K562 (cell line): ENCODE results near the gene RBM20. TPM values are rescaled to one million over a fixed set of nuclear protein-coding genes. Genes with fewer than 3 reads are reported as not detected.

Source experiments
- BCL6 ChIP-seq: fragments of 250-450 bp; sonication (Bioruptor Pico); IDR thresholded peaks from 2 replicates; pipeline ENCODE4 v1.4.0; 2020
- BCOR ChIP-seq: fragments of 450-650 bp; IDR thresholded peaks from 2 replicates; pipeline ENCODE4 v1.6.1; 2016
- CHCHD3 ChIP-seq: fragments of 250-450 bp; sonication (Bioruptor Pico); IDR thresholded peaks from 2 replicates; pipeline ENCODE4 v2.1.2; 2022; ENCODE audit warnings: mild to moderate bottlenecking
- CHD2 ChIP-seq: IDR thresholded peaks from 2 replicates; pipeline ENCODE4 v1.6.1; 2011; ENCODE audit warnings: low read depth, low read length
- COPS2 ChIP-seq: fragments of 450-650 bp; conservative IDR thresholded peaks from 2 replicates; pipeline ENCODE4 v1.6.1; 2016; ENCODE audit warnings: mild to moderate bottlenecking, moderate library complexity
- CREM ChIP-seq: IDR thresholded peaks from 2 replicates; pipeline ENCODE4 v1.6.1; 2014; ENCODE audit warnings: antibody characterized with exemption, low read depth
- ETS2 ChIP-seq: IDR thresholded peaks from 2 replicates; pipeline ENCODE4 v1.6.1; 2016; ENCODE audit warnings: borderline replicate concordance, missing genetic modification characterization, mild to moderate bottlenecking, moderate library complexity, missing compliant biosample characterization; ENCODE audit not compliant: poor library complexity, severe bottlenecking
- L3MBTL2 ChIP-seq: fragments of 450-650 bp; IDR thresholded peaks from 2 replicates; pipeline ENCODE4 v1.6.1; 2016; ENCODE audit warnings: mild to moderate bottlenecking, moderate library complexity
- MYNN ChIP-seq, 2 experiments: sonication (generic); formaldehyde crosslinking in 1 of 2; IDR thresholded peaks; 2 replicates each; pipeline versions ENCODE4 v1.5.0 to v1.6.1; 2016 to 2020; ENCODE audit warnings: antibody characterized with exemption in 1 of 2, missing genetic modification reagents in 1 of 2
- NR1H2 ChIP-seq: sonication (generic); formaldehyde crosslinking; IDR thresholded peaks from 2 replicates; pipeline ENCODE4 v1.4.0; 2020; ENCODE audit warnings: mild to moderate bottlenecking, missing genetic modification reagents
- NR2C2 ChIP-seq, 2 experiments: fragments of 200-800 bp in 1 of 2; sonication (Bioruptor generic) in 1 of 2; sonication (generic) in 1 of 2; formaldehyde crosslinking in 1 of 2; IDR thresholded peaks; 2 replicates each; pipeline versions ENCODE4 v1.6.1 to v1.8.0; 2016 to 2022; ENCODE audit warnings: mild to moderate bottlenecking in 1 of 2, missing compliant biosample characterization in 1 of 2, missing genetic modification characterization in 1 of 2, missing genetic modification reagents in 1 of 2
- PURB ChIP-seq: sonication (generic); formaldehyde crosslinking; IDR thresholded peaks from 2 replicates; pipeline ENCODE4 v1.9.0; 2021; ENCODE audit warnings: low read depth, mild to moderate bottlenecking, missing genetic modification reagents
- RBBP5 ChIP-seq: fragments of 200-600 bp; sonication (generic); IDR thresholded peaks from 2 replicates; pipeline ENCODE4 v1.6.1; 2012; ENCODE audit warnings: borderline replicate concordance, mild to moderate bottlenecking, low read length, control low read depth, inconsistent platforms; ENCODE audit not compliant: insufficient read depth, poor library complexity, severe bottlenecking
- SIN3A ChIP-seq, 2 experiments: fragments of 150-350 bp in 1 of 2; IDR thresholded peaks; 2 replicates each; pipeline ENCODE4 v1.6.1; 2011 to 2016; ENCODE audit warnings: borderline replicate concordance in 2 of 2, low read depth in 2 of 2, low read length in 2 of 2, mild to moderate bottlenecking in 2 of 2, moderate library complexity in 2 of 2; ENCODE audit not compliant: control insufficient read depth in 1 of 2
- SMARCA5 ChIP-seq: fragments of 450-650 bp; IDR thresholded peaks from 2 replicates; pipeline ENCODE4 v1.6.1; 2016
- SMARCC2 ChIP-seq: fragments of 450-650 bp; IDR thresholded peaks from 2 replicates; pipeline ENCODE4 v1.6.1; 2017; ENCODE audit warnings: antibody characterized with exemption, moderate library complexity, mild to moderate bottlenecking, low read depth
- SREBF2 ChIP-seq: sonication (generic); formaldehyde crosslinking; IDR thresholded peaks from 2 replicates; pipeline ENCODE4 v1.4.0; 2020; ENCODE audit warnings: mild to moderate bottlenecking, missing genetic modification reagents
- STAT5A ChIP-seq: IDR thresholded peaks from 2 replicates; pipeline ENCODE4 v1.6.1; 2012; ENCODE audit warnings: low read length, inconsistent platforms, borderline replicate concordance
- TARDBP ChIP-seq: fragments of 450-650 bp; IDR thresholded peaks from 2 replicates; pipeline ENCODE4 v1.6.1; 2016
- TRIM24 ChIP-seq, 2 experiments: fragments of 450-650 bp; IDR thresholded peaks; 2 replicates each; pipeline ENCODE4 v1.6.1; 2016
- ZEB2 ChIP-seq: fragments of 450-650 bp; IDR thresholded peaks from 2 replicates; pipeline ENCODE4 v1.6.1; 2016
- ZNF146 ChIP-seq: IDR thresholded peaks from one replicate; pipeline ENCODE4 v1.6.1; 2018; ENCODE audit warnings: missing compliant biosample characterization; ENCODE audit not compliant: unreplicated experiment
- ZSCAN29 ChIP-seq: fragments of 450-650 bp; IDR thresholded peaks from 2 replicates; pipeline ENCODE4 v1.6.1; 2017
- polyA plus RNA-seq, 8 experiments: library from polyadenylated mRNA; depleted of rRNA in 4 of 8; stranded (reverse) in 5 of 8; unstranded in 3 of 8; fragments of >200 nt; fragmentation: Nextera tagmentation in 2 of 8; fragmentation: Illumina TruSeq in 1 of 8; extraction: Ambion mirVana in 2 of 8; extraction: Trizol in 1 of 8; gene quantifications; 2 replicates each; pipeline versions ENCODE4 v1.2.1 to v1.2.3, GENCODE V29; 2011 to 2014; ENCODE audit warnings: inconsistent platforms in 1 of 8, missing spikeins in 1 of 8
- total RNA-seq, 7 experiments: library from RNA; depleted of rRNA in 6 of 7; stranded (reverse); fragments of >200 nt in 6 of 7; fragmentation: Illumina TruSeq in 2 of 7; extraction: Trizol in 2 of 7; gene quantifications; 2 replicates each; pipeline versions ENCODE4 v1.2.1 to v1.2.3, GENCODE V29; 2011 to 2021; ENCODE audit warnings: low replicate concordance in 1 of 7
- TF ChIP-seq, protein P1 (sequence below), 2 experiments: IDR thresholded peaks; 2 replicates each; pipeline ENCODE4 v1.6.1; 2012; ENCODE audit warnings: improper control_type of control experiment in 2 of 2, low read depth in 2 of 2, low read length in 2 of 2, borderline replicate concordance in 1 of 2
- TF ChIP-seq, protein P2 (sequence below): sonication (generic); formaldehyde crosslinking; IDR thresholded peaks from 2 replicates; pipeline ENCODE4 v1.8.0; 2022; ENCODE audit warnings: mild to moderate bottlenecking, missing genetic modification reagents
- TF ChIP-seq, protein P3 (sequence below), 2 experiments: fragments of 250-450 bp in 1 of 2; fragments of 450-650 bp in 1 of 2; sonication (Bioruptor Pico) in 1 of 2; IDR thresholded peaks; 2 replicates each; pipeline versions ENCODE4 v1.6.1 to v1.8.0; 2016 to 2021; ENCODE audit warnings: mild to moderate bottlenecking in 2 of 2, moderate library complexity in 2 of 2, missing compliant biosample characterization in 1 of 2, missing genetic modification characterization in 1 of 2

Gene RBM20
- total and polyA plus RNA-seq, 9 of the 15 experiments (the other 6 are each of a cell fraction or from before 2014, with no cell fraction given): 0.63 to 5.7 (median 3.2) TPM

DNA sequence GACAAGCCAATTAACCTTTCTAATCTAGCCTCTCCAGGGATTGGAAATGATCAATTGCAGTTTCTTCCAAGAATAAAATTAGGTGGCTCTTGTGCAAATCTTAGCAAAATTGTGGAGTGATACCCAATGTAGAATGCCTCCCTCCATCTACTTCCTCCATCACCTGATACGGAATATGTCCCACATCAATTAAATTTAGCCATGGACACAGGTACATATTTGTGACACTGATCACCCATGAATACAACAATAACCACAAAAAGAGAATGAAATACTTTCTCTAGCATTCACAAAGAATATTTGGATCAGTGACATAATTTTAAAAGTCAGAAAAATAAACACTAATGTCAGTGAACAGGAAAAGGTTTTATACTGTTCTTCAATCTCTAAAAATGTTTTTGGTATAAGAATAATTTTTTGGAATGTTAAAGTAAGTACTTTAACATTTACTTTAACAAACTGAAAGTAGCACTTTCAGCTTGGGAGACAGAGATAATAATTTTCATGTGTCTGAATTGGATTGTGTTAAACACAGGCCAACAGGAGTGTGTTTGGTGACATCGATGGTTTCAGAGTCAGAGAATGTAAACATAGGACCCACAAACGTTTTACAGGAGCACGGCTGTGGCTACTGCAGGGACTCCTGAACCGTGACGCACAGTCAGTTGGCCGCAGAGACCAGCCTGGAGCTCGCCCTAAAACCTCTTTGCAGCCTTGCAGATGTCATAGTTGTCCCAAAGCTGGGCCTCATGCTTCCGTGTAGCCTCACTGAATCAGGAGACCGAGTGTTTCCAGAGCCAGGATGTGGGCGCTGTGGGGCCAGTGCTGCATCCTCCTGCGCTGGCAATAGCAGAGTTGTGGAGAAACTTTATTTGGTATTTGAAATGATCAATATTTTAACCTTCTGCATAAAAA is 7.2 kb downstream of the RBM20 start (continued):
- TF ChIP-seq ETS2 (tag) (no peak), CHD2 (no peak), TARDBP (no peak), PURB (CRISPR knock-in tag) (no peak), MYNN (IDR thresholded peaks at IDR 0.05) (no peak), MYNN (CRISPR knock-in tag; IDR thresholded peaks at IDR 0.05) (no peak), L3MBTL2 (0 out of 2 replicates have a peak, but pooled peaks have one; percentile 26), ZSCAN29 (no peak), COPS2 (no peak), ZEB2 (no peak), STAT5A (no peak), SREBF2 (CRISPR knock-in tag) (no peak), TRIM24 (IDR thresholded peaks at IDR 0.05) (no peak), NR2C2 (CRISPR knock-in tag; IDR thresholded peaks at IDR 0.05) (no peak), NR2C2 (tag; IDR thresholded peaks at IDR 0.05) (peak; percentile 19; the same call in 1 of the 2 replicates), SIN3A (IDR thresholded peaks at IDR 0.05; ENCODE audit: borderline replicate concordance in 2 of 2, control insufficient read depth in 1 of 2, low read depth in 2 of 2, low read length in 2 of 2) (no peak), CHCHD3 (CRISPR knock-in tag) (no peak), SMARCC2 (no peak), NR1H2 (CRISPR knock-in tag) (no peak), BCL6 (CRISPR knock-in tag) (no peak), ZNF146 (CRISPR knock-in tag) (no peak), BCOR (no peak), SMARCA5 (no peak), RBBP5 (peak; percentile 44), CREM (peak; percentile 56; the same call in 1 of the 2 replicates)
- TF ChIP-seq, protein P1, sequence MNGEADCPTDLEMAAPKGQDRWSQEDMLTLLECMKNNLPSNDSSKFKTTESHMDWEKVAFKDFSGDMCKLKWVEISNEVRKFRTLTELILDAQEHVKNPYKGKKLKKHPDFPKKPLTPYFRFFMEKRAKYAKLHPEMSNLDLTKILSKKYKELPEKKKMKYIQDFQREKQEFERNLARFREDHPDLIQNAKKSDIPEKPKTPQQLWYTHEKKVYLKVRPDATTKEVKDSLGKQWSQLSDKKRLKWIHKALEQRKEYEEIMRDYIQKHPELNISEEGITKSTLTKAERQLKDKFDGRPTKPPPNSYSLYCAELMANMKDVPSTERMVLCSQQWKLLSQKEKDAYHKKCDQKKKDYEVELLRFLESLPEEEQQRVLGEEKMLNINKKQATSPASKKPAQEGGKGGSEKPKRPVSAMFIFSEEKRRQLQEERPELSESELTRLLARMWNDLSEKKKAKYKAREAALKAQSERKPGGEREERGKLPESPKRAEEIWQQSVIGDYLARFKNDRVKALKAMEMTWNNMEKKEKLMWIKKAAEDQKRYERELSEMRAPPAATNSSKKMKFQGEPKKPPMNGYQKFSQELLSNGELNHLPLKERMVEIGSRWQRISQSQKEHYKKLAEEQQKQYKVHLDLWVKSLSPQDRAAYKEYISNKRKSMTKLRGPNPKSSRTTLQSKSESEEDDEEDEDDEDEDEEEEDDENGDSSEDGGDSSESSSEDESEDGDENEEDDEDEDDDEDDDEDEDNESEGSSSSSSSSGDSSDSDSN (IDR thresholded peaks at IDR 0.05; ENCODE audit: borderline replicate concordance in 1 of 2, low read depth in 2 of 2, low read length in 2 of 2): peak; percentile 62 to 67; a peak in 2 of 4 replicates
- TF ChIP-seq, protein P2, sequence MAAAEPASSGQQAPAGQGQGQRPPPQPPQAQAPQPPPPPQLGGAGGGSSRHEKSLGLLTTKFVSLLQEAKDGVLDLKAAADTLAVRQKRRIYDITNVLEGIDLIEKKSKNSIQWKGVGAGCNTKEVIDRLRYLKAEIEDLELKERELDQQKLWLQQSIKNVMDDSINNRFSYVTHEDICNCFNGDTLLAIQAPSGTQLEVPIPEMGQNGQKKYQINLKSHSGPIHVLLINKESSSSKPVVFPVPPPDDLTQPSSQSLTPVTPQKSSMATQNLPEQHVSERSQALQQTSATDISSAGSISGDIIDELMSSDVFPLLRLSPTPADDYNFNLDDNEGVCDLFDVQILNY (CRISPR knock-in tag): no peak
- TF ChIP-seq, protein P3, sequence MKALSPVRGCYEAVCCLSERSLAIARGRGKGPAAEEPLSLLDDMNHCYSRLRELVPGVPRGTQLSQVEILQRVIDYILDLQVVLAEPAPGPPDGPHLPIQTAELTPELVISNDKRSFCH (CRISPR knock-in tag; IDR thresholded peaks at IDR 0.05): no peak
- TF ChIP-seq, protein P3 (tag; IDR thresholded peaks at IDR 0.05): no peak
